RWPE2 (cell line): ENCODE data around the gene SCN7A.

Experiments
- ATAC-seq: fragments of 200-7000 bp; cut with Tn5 transposase; 3 replicates; pipeline ENCODE4 v1.9.1; 2021; ENCODE audit warnings: low read depth
- DNase-seq: peaks from one replicate; pipeline ENCODE4 v3.0.0-alpha.2; 2020; ENCODE audit warnings: low spot score
- H3K27ac ChIP-seq: fragments of 450-650 bp; 2 replicates; pipeline ENCODE4 v1.5.1; 2017; ENCODE audit warnings: mild to moderate bottlenecking; ENCODE audit not compliant: poor library complexity, severe bottlenecking
- H3K27me3 ChIP-seq: fragments of 250-450 bp; sonication (Bioruptor Pico); 2 replicates; pipeline ENCODE4 v1.5.1; 2021; ENCODE audit warnings: mild to moderate bottlenecking, moderate library complexity; ENCODE audit not compliant: insufficient read depth, poor library complexity, severe bottlenecking
- H3K36me3 ChIP-seq: fragments of 250-450 bp; sonication (Bioruptor Pico); 2 replicates; pipeline ENCODE4 v1.5.1; 2020; ENCODE audit warnings: low read depth, mild to moderate bottlenecking, moderate library complexity
- H3K4me1 ChIP-seq: fragments of 250-450 bp; sonication (Bioruptor Pico); 2 replicates; pipeline ENCODE4 v1.5.1; 2021; ENCODE audit warnings: mild to moderate bottlenecking, moderate library complexity; ENCODE audit not compliant: insufficient read depth, poor library complexity, severe bottlenecking
- H3K4me3 ChIP-seq: fragments of 250-450 bp; sonication (Bioruptor Pico); 2 replicates; pipeline ENCODE4 v1.5.1; 2021; ENCODE audit warnings: mild to moderate bottlenecking, moderate library complexity; ENCODE audit not compliant: severe bottlenecking
- H3K9me3 ChIP-seq: fragments of 250-450 bp; sonication (Bioruptor Pico); 2 replicates; pipeline ENCODE4 v1.5.1; 2021; ENCODE audit warnings: mild to moderate bottlenecking, moderate library complexity; ENCODE audit not compliant: severe bottlenecking
- TF ChIP-seq, protein P1 (sequence below): fragments of 450-650 bp; IDR thresholded peaks from one replicate; pipeline ENCODE4 v1.5.1; 2017; ENCODE audit warnings: mild to moderate bottlenecking, moderate library complexity; ENCODE audit not compliant: poor library complexity, severe bottlenecking

Gene SCN7A

DNA sequence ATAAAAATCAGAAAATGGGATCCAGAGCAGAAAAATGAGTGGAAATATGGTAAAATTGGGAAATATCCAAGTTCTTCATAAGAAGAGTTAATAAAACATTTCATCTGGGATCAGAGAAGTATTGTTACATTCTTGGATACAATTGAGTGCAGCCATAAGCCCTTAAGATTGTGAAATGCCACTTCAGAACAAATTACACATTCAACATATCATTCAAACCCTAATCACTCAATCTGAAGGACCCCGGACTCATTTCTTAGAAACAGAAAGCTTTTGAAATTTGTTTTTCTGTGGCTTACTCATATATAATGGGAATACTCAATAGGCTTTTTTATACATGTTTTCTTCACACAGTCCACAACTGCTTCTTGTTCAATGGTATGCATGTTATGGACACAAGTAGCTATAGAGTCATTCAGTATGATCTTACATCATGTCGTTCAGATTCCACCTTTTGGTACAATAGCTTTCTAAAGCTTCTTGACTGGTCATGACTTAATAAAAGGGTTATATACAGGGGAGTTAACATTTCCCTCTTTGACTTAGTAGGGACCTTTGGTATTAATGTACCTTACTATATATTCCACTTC, 39.9 kb downstream of the SCN7A start:
- ATAC-seq (no peak), DNase-seq (no peak)
- H3K4me3 ChIP-seq, result no peak overlapping the region
- TF ChIP-seq, protein P1, sequence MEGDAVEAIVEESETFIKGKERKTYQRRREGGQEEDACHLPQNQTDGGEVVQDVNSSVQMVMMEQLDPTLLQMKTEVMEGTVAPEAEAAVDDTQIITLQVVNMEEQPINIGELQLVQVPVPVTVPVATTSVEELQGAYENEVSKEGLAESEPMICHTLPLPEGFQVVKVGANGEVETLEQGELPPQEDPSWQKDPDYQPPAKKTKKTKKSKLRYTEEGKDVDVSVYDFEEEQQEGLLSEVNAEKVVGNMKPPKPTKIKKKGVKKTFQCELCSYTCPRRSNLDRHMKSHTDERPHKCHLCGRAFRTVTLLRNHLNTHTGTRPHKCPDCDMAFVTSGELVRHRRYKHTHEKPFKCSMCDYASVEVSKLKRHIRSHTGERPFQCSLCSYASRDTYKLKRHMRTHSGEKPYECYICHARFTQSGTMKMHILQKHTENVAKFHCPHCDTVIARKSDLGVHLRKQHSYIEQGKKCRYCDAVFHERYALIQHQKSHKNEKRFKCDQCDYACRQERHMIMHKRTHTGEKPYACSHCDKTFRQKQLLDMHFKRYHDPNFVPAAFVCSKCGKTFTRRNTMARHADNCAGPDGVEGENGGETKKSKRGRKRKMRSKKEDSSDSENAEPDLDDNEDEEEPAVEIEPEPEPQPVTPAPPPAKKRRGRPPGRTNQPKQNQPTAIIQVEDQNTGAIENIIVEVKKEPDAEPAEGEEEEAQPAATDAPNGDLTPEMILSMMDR, result no peak
- no peaks in the 10 kb centered on the region for H3K36me3 ChIP-seq
- H3K4me1 ChIP-seq, result no peaks in the 10 kb centered on the region
- no peaks in the 10 kb centered on the region for H3K9me3 ChIP-seq
- no peak overlapping the region for H3K27ac ChIP-seq
- no peaks in the 10 kb centered on the region for H3K27me3 ChIP-seq

GRCh38 chr2:166451468-166451867, 42.6 kb downstream of the SCN7A start:
- Histone ChIP-seq H3K27ac (no peak overlapping the region), H3K4me3 (no peak overlapping the region), H3K27me3 (no peaks in the 10 kb centered on the region), H3K9me3 (no peaks in the 10 kb centered on the region), H3K4me1 (no peaks in the 10 kb centered on the region), H3K36me3 (no peaks in the 10 kb centered on the region)
- no peak for DNase-seq
- TF ChIP-seq, protein P1, result no peak
- ATAC-seq, result peak; percentile 45; the same call in 1 of the 3 replicates

DNA sequence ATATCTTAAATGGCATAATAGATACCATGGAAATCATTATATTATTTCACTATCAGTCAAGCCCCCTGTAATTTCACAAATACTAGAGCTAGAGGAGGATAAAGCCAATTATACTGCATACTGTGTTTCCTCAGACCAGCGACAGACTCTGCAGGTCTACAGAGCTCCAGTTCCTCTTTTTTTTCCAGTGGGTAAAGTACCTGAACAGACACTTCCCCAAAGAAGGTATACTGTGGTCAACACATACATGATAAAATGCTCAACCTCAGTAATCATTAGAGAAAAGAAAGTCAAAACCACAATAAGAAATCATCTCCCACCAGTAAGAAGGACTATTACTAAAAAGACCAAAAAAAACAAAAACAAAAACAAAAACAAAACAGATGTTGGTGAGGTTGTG, 44.6 kb downstream of the SCN7A start:
- TF ChIP-seq, protein P1, result no peak
- ATAC-seq, result no peak

GRCh38 chr2:166448106-166448505, 45.9 kb downstream of the SCN7A start:
- TF ChIP-seq, protein P1, result no peak
- Histone ChIP-seq H3K27ac (no peak overlapping the region), H3K9me3 (no peaks in the 10 kb centered on the region), H3K27me3 (no peaks in the 10 kb centered on the region), H3K4me1 (no peaks in the 10 kb centered on the region), H3K4me3 (no peak overlapping the region), H3K36me3 (no peaks in the 10 kb centered on the region)
- DNase-seq (no peak), ATAC-seq (no peak)

More for the DNA sequence above, 44.6 kb downstream of the SCN7A start:
- Histone ChIP-seq H3K27ac (no peak overlapping the region), H3K36me3 (no peaks in the 10 kb centered on the region), H3K27me3 (no peaks in the 10 kb centered on the region), H3K9me3 (no peaks in the 10 kb centered on the region), H3K4me3 (no peak overlapping the region), H3K4me1 (no peaks in the 10 kb centered on the region)
- DNase-seq, result no peak

- ATAC-seq, result no peak
- DNase-seq, result no peak
- Histone ChIP-seq H3K36me3 (no peaks in the 10 kb centered on the region), H3K4me3 (no peak overlapping the region), H3K9me3 (no peaks in the 10 kb centered on the region), H3K27ac (no peak overlapping the region), H3K4me1 (no peaks in the 10 kb centered on the region), H3K27me3 (no peaks in the 10 kb centered on the region)
- TF ChIP-seq, protein P1, result no peak
These were observed 49.7 kb downstream of the SCN7A start for GRCh38 chr2:166444306-166444705.
